GM21423 (cell line): ENCODE measurements around the gene MAPKAPK2.

Experiments
- ATAC-seq: cut with Tn5 transposase; IDR thresholded peaks from one replicate; pipeline ENCODE4 v1.9.1; 2021; ENCODE audit warnings: mild to moderate bottlenecking, moderate library complexity; ENCODE audit not compliant: unreplicated experiment

MAPKAPK2 gene

DNA sequence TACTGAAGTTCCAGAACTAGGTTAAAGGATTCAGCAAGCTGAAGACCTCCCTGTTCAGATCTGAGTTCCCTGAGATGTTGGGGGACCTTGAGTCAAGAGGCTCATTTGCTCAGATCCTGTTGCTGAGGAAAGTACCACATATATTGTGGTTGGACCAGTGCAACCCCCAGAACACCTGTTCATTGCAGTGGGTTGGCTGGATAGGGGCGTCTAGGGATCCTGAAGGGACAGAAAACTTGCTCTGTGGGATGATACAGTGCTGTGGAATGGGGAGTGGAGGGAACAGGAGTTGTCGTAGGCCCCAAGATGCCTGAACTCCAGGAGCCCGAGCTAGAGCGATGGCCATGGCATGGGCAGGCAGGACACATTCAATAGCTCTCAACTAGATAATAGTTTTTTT lies 24.6 kb upstream of the MAPKAPK2 start:
- no peak for ATAC-seq

DNA sequence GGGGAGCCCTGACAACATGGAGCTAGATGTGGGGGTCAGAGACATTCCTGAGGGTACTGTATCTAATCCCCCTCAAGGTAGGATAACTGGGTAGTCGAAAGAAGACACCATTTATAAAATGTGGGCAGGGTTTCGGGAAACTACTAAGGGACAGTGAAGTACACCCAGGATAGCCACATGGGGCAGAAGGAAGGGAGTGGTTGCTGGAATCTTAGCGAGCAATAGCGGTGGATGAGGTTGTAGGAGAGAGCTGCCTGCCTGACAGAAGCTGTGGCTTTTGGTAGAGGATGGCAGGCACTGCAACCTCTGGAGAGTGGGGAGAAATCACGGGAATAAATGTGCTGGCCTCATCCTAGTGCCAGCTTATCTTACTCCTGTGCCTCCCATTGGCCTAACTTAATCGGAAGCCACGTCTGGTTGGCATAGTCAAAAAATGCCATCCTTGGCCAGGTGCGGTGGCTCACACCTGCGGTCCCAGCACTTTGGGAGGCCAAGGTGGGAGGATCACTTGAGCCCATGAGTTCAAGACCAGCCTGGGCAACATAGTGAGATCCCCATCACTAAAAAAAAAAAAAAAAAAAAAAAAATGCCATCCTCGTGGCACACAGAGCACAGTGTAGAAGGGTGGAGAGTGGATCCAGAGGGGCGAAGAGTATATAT lies 23.4 kb upstream of the MAPKAPK2 start:
- ATAC-seq = no peak

DNA sequence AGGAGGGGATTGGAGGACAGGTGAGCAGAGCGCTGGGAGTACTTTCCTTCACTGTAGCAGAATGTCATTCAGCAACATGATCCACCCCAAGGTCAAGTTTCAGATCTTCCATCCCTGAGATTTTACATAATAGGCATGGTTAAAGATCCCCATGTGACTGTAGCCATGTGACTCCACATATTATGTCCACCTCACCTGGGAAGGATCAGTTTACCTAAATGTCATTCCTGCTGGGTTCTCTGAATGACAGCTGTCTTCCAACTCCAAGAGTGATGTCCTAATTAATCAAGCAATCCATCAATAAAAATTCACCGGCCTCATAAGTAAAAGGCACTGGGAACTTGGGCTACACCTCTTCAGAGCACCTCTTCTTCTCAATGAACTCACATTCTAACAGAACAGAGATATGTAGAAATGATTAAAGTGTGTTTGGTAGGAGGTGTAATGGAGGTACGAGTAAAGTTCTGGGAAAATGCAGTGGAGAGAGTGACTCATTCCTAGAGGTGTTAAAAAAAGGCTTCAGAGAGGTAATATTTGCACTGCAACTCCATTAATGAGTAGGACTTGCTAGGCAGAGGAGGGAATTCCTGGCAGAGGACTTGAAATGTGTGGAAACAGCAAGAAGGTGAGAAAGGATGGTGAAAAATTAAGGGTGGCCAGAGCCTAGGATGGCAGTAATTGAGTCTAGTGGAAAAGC lies 22.2 kb upstream of the MAPKAPK2 start:
- ATAC-seq = no peak

DNA sequence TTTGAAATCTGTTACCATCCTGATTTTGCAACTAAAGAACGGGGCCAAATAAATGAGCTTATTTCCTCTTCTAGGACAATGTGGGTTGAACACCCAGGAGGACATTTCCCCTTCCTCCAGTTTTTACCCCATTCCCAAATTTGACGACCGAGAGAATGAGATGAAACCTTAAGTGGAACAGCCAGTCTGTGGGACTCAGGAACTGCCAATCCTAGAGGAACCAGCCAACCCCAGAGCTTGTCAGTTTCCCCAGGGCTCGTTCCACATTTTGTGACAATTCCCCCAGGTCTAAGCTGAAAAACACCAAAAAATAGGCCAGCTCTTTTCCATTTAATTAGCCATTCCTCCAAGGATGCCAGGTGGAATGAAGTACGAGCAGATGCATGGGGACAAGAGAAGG lies 21.3 kb upstream of the MAPKAPK2 start:
- no peak for ATAC-seq

DNA sequence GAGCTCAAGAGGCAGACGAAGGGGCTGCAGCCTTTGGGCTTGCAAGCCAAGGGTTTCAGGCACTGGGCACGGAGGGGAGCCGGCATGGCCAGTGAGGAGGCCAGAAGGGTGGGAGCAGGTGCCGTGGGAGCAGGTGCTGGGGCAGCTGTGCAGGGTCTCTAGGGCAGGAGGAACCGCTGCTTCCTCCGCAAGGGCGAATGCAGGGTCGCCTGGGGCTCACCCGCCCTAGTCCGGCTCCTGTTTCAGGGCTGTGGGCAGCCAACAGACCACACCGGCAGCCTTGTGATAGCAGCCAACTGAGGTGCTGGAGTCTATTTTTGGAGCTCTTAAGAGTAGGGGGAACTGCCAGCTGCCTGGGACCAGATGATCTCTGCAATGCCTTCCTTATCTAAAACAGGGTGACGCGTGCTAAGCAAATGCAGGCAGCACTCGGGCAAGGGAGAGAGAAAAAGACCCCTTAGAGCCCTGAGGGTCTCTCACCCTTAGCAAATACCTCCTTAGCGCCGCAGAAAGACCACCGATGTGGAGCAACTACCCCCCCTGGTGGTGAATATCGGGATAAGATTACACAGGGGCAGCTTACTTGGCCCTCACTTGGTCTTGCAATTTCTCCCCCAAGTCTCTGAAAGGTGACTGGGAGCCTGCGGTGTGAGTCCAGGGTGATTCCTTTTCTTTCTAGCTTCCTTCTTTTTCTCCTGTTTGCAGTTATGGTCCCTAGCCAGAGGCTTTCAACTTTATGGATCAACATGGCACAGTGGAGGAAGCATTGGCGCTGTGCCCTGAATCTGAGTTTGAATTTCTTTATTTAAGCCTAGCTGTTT lies 20.7 kb upstream of the MAPKAPK2 start:
- peak; percentile 69 for ATAC-seq

DNA sequence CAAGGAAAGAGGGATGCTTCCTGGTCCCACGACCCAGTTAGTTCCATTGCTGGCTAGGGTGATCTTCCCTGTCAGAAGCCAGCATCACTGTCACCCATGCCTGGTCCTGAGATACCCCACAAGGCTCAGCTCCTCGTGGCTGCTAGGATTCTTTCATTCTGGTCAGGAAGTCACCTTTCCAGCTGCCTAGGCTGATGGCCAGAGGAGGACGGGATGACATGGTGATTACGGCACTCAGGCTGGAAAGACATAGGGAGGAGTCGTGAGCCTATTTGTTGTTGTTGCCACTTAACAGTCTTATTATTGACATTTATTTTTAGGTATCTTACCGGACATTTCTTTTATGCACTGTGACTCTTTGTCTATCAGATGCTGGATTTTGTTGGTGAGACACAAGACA lies 20.0 kb upstream of the MAPKAPK2 start:
- ATAC-seq = no peak

DNA sequence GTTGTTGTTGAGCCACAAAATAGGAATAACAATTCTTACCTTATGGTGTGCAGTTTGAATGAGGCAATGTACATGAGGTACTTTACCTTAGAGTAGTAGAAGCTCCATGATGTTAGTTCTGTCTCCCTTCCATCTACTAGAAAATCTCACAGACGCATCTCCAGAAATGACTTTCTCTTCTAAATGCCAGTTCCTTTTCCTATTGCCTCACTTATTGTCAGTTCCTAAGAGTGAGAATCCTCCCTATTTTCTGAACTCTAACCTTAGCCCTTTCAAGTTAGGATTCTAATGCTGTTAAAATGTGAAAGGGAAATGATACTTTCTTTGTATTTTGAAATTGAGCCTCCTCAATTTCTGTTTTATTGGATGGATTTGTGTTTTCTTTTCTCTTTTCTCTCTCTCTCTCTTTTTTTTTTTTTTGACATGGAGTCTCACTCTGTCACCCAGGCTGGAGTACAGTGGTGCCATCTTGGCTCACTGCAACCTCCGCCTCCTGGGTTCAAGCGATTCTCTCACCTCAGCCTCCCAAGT lies 18.6 kb upstream of the MAPKAPK2 start:
- ATAC-seq = no peak

DNA sequence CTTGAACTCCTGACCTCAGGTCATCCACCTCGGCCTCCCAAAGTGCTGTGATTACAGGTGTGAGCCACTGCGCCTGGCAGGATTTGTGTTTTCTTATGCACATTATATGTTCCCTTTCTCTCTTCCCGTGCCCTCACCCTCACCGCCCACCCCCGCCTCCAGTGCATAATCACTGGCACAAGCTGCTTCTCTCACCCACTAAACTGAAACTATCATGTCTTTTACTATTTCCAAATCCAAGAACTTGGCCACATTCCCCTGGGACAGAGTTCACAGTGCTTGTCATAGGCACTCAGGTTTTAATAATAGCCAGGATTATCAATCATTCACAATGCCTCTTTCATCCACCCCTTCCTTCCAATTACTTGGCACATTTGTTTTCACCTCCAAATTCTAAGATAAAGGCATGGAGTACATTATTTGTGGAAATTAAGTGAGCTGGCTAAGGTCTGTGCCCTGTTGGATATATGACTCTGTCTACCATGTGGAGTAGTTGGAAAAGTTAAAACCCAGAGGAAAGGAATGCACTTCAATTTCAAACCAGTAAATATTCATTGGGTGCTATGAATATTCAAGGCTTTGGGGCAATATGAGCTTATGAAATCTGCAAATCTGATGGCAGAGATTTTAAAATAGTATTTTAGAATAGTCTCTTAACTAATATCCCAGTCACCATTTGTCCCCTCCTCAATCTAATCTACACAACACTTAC lies 17.6 kb upstream of the MAPKAPK2 start:
- ATAC-seq = no peak

DNA sequence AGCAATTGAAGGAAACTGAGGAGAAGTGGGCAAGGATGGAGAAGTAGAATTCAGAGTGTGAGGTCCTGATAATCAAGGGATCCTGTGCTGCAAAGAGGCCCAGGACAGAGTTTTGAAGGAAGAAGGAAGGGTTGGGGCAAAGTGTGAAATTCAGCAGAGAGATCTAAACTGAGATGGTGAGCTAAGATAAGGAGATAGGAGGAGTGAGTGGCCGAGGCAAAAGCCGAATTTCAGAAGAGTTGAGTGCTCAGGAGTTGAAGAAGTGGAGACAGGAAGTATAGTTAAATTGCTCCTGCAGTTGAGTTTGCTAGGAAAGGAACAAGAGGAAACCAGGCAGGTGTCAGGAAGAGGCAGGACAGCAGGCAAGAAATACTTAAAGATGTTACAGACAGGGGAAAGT lies 16.4 kb upstream of the MAPKAPK2 start:
- ATAC-seq = no peak

DNA sequence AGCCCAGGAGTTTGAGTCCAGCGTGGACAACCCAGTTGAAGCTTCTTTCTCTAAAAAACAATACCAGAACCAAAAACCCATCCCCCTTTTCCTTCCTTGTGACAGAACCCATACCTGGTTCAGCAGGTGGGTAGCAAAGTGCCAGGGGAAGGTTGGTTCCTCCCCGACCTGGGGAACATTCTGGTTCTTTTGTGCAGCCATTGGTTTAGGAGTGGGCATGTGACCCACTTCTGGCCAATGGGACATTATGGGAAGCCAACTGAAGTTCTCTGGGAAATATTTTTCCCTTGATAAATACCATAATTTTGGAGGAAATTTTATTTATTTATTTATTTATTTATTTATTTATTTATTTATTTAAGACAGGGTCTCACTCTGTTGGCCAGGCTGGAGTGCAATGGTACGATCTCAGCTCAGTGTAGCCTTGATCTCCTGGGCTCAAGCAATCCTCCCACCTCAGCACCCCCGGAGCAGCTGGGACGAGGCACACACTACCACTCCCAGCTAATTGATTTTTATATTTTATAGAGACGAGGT lies 15.8 kb upstream of the MAPKAPK2 start:
- ATAC-seq = no peak

DNA sequence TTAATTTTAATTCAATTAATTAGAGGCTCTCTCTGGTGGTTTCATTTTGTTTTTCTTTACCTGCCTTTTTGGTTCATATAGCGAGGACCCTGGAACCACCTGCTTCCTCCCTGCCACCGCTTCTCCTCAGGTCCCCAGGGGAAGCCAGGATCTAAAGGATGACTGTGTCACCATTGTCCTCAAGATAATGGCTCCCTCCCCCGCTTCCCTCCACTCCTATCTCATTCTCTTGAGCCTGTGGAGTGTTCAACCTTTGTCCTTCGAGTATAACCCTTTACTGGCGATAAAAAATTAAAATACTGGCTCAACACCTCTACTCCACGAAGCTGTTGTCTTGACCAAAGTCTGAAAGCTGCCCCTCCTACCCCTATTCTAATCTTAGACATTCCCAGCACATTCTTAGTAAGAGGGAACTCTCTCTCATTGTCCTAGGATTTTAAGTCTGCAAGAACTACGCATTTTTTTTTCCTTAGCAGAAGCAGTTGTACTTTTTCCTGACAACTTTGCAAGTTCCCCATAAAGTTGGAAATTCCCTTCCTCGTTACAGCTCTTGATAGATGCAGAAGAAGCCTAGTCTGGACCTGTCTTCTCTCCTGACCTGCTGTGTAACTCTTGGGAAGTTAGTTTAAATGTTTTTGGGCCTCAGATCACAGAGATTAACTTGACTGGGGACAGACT lies 12.6 kb upstream of the MAPKAPK2 start:
- no peak for ATAC-seq

DNA sequence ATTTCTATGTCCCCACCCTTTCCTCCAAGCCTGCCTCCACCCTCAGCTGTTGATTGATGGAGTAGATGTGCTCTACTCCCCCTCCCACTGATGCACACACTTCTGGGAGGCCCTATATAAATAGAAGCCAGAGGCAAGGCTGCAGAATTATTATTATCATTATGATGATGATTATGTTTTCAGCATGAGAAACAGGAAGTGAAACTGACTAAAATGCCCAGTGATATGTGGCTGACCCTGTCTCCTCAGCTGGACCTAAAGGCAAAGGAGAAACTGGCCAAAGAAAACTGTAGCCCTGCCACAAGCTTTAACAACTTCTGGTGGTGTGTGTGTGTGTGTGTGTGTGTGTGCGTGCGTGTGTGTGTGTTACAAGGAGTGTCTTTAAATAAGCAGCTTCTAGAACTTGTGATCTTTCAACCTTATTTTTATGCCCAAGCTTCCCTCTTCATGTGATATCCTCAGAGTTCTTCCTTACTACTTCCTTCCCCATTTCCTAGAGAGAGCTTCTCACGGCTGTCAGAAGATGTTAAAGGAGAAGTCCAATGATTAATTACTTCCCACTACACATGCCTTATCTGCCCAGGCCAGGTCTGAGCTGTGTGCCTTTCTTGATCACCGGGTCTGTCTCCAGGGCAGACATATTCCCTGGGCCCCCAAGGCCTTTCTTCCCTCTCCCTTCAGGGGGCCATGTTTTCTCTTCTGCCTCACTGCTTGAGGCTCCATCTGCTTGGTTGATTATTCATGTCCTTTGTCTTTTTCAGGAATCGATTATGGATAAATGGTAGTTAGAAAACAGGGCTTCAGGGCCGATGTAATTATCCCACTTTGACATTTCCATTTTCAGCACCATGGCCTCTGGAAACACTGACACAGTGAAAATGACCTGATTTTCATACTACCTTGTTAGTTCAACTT lies 11.6 kb upstream of the MAPKAPK2 start:
- ATAC-seq = no peak

DNA sequence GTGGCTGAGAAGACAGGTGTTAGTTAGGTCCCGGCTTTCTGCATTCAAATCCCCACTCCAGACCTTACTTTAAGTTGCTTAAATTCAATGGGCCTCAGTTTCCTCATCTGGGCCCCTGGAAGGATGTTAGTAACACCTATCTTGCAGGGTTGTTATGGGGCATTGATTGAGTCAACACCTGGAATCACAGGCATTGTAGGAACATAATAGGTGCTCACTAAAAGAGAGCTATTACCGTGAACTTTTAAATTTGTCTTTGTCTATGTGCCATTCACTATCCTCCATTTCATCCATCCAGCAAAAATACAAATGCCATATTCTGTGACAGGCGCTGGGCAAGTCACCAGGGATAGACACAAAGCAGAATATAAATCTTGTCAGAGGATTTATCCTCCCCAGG lies 10.5 kb upstream of the MAPKAPK2 start:
- no peak for ATAC-seq

DNA sequence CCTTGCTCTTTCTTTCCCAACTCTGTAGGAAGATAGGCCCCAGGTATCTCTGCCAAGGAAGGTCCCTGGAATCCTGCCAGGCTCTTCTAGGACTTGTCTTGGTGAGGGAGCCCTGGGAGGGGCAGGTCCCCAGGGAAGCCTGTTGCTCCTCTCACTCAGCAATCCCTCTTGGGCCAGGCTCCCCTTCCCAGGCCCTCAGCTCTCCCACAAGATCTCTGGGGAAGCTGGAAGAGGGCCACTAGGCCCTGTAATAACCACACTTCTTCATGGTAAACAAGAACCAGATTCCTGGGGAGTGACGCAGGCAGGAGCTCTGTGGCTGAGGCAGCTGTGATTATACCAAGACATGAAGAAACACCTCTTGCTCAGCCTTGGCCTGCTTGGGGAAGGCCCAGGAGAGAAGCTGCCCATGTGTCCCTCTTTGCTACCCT lies 9.9 kb upstream of the MAPKAPK2 start:
- ATAC-seq = no peak

DNA sequence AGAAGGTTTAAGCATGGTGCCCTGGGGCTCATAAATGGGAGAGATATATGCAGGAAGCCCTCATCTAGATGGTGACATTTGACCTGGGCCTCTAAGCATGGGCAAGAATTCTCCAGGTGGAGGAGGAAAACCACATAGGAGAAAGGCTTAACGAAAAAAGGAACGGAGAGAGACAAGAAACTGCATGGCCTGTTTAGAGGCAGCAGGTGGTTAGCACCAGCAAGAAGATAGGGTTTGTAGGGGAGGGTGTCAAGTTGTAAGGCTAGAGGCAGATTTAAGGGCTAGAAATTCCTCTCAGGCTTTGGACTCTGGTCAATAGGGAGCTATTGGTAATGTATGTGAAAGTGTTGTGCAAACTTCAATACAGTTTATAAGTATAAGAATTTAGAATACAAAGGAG lies 8.2 kb upstream of the MAPKAPK2 start:
- no peak for ATAC-seq

DNA sequence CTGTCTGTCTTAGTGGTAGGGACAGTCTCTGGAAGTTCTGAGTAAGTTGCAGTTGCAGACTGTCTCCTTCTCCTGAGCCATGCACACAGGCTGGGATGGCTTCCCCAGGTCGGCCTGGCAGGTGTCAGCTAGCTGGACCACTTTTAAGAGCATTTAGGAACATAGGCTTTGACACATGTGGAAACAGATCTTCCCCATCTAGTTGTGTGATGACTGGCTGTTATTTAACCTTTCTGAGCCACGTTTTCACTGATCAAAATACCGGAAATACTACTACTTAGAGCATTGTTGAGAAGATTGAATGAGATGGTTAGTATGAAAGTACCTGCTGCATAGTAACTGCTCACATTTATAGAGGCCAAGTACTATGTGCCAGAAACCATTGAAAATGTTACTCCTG lies 6.2 kb upstream of the MAPKAPK2 start:
- no peak for ATAC-seq

DNA sequence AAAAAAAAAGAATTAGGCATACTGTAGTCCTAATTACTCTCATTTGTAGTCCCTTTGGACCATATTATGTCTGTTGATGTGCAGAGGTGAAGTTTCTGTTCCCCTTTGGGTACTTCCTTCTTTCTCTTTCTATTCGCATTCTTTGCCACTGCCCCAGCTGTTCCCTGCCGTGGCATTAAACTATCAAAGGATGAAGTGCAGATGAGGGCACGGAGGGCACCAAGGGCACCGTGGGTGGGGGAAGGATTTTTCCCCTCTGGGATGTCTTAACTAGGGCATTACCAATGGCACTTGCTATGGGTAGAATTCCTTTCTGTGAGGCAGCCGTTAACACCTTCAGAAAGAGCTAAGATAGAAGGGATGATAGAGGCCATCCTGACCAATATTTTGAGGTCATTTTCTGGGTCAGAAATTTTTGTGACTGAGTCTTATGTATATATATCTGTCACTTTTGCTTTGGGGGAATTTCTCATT lies 4.9 kb upstream of the MAPKAPK2 start:
- ATAC-seq = peak; percentile 80

DNA sequence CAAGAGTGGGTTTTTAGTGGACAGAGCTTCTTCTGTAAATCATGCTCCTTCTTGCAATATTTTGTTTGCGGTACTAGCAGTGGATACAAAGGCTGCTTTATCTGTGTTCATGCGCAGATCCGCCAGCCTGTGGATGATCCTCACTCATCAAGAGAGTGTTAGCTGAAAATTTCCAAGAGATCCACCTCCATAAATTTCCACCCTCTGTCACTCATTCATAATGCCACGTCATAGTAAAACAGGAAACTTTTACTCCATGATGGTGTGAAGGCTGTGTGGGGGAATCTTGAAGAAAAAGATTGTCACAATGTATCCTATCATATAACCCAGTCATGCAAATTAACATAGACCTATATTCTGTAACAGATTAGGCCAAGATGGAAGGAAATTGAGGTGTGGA lies 4.4 kb upstream of the MAPKAPK2 start:
- no peak for ATAC-seq

DNA sequence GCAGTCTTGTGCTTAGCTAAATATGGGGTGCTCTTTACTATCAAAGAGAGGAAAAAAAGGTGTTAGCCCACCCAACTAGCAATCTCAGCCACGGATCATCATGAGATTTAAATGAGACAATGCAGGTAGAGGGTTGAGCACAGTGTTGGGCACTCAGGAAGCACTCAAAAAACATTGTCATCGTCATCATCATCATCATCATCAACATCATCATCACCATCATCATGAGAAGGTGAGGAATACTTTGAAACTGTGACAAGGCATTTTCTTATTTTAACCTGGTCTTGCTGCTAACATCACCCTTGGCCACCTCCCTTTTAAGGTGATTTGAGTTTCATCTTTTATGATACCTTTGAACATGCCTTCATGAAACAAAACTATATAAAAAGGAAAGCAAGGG lies 3.3 kb upstream of the MAPKAPK2 start:
- no peak for ATAC-seq
